Activated naive CD4-positive, alpha-beta T cell treated with Interleukin-2 at 50 U/mL for 16 hours (primary cell): ENCODE measurements around the gene GLDN.

Experiments
- DNase-seq: peaks from one replicate; pipeline ENCODE4 v3.0.0-alpha.2; 2020

GLDN gene

DNA sequence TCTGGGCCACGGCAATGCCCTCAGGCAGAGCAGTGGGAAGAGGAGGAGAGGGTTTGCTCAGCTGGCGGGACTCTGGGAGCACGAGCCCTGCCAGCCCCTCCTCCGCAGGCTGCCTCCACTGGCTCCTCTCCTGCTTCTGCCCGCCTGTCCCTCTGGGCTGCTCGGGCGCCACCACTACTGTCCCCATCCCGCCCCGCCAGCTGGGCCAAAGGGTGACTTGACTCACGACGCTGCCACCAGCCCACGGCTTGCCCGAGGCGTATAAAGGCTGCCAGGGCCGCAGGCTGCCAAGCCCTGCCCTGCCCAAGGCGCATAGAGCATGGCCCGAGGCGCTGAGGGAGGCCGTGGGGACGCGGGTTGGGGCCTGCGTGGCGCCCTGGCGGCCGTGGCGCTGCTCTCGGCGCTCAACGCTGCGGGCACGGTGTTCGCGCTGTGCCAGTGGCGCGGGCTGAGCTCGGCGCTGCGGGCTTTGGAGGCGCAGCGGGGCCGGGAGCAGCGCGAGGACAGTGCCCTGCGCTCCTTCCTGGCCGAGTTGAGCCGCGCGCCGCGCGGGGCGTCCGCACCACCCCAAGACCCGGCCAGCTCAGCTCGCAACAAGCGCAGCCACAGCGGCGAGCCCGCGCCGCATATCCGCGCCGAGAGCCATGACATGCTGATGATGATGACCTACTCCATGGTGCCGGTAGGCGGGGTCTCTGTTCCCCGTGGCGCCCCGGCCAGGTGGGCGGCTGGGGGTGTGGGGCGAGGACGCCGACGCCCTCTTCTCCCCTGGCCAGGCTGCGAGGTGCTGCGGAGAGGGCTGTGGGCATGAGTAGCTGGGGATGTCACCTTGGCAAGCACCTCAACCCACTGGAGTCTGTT lies at the start of gene GLDN:
TSS of gene GLDN (plus strand) at position 290 of the 861 bp plus-strand sequence. CDS start at position 320, 30 bp downstream.
- no peak for DNase-seq

DNA sequence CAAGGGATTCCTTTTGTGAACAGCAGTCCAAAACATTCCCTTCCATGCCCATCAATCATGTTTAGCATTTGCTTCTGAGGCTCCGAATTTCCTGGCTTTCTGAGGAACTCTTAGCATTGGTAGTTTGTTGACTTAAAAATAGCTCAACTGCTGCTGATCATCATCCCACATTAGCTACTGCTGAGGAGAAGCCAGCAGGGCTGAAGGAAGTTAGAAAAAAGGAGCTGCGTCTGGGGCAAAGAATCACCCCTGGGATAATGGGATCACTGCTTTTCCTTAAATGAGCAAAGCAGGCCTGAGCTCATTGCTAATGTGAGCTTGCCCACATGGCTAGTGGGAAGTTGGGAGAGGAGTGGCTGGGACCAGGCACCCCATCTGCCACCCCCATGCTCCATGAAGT lies 42.8 kb upstream of the GLDN start:
- no peak for DNase-seq

DNA sequence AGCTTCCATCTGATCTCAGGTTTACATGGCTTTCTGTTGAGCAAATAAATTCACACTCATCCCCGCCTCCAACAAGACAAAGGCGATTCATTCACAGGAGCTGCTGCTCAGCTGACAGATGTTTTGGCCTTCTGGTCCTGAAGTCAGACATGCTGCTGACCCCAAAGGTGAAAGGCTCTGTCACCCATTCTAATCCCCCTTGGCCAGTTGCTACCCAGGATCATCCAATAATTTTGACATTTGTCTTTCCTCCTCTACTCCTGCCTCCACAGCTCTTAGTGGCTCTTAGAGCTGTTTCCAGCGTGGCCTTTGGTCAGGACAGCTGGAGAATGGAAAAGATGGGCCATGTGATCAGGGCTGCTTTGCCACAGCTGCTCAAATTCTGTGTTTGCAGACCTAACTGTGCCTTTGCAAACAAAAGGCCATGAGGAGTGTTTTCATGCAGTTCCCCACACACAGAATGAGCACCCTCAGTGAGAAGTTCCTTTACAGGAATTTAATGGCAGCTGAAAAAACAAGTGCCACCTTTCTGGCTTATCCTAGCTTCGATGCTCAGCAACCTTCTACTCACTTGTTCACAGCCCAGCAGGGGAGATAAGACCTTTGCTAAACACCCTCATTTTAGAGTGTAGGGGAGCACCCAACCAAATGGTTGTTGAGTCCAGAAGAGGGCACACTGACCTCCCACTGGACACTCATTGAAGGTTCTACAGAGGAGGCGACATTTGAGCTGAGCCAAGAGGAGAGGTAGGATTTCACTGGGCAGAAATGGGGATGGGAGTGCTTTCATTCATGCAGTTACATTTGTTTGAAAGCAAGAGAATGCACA lies 42.1 kb upstream of the GLDN start:
- no peak for DNase-seq

DNA sequence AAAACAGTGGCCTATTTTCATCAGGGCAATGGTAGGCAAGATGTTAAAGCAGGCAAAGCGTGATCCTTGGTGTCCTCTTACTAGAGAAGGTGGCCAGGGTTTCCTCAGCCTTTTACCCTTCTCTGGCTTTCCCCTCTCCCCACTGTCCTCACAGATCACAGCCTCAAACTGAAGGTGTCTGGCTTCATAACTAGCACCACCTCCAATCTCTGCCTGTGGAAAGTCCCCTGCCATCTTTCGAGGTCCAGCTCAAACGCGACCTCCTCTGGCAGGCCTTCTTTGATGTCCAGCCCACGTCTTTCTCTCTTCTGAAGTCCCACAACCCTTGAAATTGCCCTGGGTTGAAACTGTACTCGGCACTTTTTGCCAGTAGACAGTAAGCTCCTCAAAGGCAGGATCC lies 39.0 kb upstream of the GLDN start:
- no peak for DNase-seq

DNA sequence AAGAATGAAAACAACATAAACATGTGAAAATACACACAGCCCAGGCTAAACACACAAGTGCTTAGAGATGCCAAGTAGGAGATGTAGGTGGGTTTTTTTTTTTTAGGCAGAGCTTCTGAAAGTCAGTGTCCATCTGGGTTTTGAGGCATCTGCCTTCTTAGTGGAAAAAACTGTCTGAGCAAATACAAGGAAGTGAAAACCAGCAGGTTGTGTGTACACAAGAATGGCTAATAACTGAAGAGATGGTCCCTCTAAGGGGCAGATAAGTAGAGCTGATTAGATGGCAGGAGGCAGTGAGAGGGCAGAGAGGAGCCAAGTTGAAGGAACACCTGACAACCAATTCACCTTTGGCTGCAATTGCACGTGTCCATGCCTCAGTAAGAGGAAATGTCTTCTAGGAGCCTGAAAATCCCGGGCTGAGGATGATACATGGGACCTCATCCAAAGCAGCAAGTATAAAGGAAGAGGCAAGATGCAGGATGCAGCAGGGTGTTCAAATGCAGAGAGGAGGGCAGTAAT lies 37.9 kb upstream of the GLDN start:
- DNase-seq, result no peak

DNA sequence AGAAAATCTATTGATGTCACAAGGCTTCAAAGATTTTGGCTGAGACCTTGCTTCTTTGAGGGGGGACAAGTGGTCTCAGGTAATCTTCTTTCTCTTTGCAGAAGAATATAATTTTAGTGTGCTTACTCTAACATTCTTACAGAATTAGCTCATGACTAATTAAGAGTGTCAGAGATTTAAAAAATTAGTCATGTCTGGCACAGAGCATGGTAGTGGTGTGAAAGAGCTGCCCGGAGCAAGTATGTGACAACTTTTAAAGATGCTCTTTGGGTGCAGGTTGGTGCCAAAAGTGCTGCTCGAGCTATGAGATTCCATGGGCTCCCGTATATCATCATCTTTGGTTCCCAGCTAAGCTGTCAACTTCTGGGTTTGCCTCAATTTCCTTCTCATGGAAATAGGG lies 34.1 kb upstream of the GLDN start:
- no peak for DNase-seq

DNA sequence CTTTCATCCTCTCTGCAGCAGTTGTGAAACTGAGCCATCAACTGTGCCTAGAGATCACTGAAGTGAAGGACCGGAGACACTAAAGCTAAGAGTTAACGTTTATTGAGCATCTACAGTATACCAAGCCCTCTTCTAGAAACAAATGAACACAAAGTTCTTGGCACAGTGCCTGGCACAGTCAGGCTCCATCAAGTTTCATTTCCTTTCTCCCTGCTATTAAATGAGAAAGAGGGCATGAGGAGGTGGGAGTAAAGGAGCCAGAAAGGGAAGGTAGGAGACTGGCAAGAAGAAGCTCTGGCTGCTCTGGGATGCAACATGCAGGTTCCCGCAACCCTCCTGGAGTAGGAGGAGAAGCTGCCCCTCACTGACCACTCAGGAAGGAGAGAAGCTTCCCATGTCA lies 33.6 kb upstream of the GLDN start:
- no peak for DNase-seq

DNA sequence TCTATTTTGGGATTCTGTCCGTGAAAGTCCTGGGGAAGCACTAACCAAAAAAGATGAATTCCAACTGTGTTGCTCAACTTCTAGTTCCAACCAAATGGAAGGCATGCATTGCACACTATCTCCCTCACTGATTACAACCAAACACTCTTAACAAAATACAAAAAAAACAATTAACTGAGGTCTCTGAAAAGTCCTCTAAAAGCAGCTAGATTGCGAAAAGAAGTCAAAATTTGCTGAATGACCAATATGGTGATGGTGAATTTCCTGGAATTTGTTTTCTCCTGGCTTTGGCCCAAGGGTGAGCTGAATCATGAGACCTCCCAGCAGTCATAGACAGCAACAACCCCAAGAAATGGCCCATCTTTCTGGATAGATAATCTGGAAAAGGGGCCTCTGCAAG lies 31.4 kb upstream of the GLDN start:
- DNase-seq, result no peak

DNA sequence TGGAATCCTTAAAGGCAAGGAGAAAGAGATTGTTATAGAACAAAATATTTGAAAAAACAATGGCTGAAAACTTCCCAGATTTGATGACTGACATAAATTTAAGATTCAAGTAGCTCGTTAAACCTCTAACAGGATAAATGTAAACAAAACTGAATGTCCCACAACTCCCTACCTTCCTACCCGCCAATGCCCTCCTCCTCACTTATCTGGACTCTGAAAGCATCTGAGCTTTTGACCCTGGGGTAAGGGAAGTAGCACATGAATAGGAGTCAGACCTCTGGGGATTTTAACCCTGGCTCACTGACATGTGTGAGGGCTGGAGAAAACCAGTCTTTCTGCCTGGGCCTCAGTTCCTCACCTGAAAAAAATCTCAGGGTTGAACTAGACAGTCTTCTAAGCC lies 29.9 kb upstream of the GLDN start:
- DNase-seq, result no peak

DNA sequence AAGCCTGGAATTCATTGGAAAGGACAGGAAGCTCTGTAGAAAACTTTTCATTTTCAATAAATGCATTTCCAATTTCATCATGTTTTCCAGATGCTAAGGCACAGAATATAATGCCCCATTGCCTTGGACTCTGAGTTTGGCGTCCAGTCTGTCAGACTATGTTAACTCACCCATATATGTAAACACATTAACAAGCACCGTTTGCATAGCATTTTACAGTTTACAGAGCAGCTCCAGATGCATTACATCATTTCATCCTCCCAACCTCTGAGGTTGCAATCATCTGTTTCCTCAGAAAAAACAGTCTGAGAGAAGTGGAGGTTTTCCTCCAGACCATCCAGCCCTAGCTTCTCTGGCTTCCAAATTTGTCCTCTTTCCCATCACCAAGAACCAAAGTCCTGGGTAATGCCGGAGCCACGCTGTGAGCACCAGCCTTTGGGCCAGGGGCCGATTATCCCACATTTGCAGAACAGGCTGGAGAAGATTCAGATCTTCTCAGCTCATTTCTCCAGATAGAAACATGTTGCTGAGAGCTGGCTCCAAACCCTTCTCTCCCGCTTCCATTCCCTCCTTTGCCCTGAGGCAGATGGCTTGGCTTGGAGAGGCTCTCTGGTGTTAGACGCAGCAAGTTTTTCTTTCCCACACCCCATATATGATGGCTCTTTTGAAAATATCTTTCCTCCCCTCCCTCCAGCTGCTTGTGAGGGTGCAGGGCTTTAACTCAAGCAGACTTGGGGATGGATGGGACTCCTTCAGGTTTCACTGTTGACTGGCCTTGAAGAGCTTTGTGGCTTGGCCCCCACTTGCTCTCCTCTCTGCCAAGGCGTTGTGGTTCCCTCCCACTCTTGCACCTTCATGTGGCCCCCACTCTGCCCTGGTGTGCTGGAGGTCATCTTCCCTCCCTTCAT lies 29.0 kb upstream of the GLDN start:
- no peak for DNase-seq

DNA sequence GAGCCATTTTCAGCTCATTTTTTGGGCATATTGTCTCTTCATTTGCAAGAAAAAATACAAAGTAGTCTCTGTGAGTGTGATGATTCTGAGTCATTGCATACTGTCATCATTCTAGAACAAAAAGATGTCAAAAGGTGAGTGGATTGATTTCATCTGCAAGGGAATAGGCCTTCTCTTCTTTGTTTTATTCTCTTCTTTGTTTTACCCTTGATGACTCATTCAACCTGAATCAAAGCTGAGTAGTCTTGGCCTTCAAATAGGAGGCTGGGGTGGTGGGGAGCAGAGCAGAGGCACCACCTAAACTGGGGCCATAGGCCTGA lies 28.4 kb upstream of the GLDN start:
- DNase-seq, result no peak

DNA sequence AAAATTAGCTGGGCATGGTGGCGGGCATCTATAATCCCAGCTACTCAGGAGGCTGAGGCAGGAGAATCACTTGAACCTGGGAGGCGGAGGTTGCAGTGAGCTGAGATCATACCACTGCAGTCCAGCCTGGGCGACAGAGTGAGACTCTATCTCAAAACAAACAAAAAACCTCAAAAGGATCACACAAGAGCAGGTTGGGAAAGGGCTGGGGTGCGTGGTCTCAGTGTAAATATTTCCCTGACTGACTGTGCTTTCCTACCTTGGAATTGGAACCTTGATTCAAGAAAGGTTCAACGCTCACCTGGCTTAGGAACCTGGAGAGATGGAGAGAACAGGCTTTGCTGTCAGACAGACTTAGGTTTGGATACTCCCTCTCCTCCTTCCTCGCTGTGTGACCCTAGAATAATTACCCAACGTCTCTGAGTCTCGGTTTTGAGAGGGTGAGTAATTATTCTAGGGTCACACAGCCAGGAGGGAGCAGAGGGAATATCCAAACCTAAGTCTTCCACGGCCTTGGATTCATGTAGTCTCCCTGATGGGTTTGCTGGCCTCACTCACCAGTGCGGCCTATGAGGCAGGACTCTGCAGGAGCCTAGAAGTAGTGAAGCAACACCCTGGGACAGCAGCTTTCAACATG lies 27.7 kb upstream of the GLDN start:
- no peak for DNase-seq

DNA sequence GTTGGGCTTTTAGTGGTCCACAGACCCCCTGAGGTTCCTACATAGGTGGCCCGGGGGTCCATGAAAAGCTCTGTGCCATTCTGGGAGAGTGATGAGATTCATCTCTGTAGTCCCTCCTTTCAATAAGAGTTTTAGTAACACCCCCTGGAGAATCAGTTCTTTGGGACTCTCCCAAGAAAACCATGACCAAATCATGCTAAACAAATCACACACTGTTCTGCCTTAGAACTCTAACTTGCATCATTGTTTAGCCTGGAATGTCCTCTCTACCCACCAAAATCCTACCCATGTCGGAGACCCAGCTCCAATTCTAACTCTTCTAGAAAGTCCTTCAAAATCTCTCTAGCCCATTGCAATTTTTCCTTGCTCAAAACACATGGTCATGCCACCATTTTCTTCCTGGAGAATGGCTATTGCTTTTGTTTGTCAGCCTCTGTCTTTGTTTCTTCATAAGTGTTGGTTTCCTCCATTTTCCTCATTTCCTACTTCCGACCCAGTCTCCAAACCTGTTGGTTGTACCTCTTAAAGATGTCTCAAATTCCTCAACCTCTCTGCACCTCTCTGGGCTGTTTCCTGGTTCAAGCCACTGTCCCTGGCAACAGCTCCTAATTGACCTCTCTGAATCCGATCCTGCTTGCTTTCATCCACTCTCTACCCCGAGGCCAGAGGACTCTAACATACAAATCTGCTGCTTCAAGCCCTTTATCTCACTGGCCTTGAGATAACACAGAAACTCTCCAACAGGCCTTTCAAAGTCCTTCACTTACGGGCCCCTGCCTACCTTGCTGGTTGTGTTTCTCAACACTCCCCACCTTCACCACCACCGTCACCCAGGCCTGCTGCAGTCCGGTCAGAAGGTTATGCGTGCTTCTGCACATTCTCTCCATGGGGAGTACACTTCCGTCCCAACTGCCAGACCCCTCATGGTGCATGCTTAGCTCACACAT lies 26.8 kb upstream of the GLDN start:
- no peak for DNase-seq

DNA sequence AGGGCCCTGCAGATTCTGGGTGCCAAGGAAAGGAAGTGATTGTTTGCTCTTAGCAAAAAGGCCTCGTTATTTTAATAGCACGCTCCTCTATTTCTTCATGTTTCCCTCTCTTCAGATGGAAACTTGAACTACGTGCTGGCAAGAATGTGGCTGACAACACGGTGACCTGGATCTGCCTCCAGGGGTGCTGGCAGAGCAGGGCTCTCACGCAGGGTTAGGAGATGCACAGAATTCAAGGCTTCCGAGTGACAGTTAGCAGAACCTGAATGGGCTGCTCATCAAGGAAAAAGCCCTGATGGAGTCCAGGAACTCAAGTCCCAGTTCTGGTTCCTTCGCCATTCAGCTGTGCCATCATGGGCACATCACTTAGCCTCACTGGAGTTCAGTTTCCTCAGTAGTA lies 25.7 kb upstream of the GLDN start:
- DNase-seq, result no peak

DNA sequence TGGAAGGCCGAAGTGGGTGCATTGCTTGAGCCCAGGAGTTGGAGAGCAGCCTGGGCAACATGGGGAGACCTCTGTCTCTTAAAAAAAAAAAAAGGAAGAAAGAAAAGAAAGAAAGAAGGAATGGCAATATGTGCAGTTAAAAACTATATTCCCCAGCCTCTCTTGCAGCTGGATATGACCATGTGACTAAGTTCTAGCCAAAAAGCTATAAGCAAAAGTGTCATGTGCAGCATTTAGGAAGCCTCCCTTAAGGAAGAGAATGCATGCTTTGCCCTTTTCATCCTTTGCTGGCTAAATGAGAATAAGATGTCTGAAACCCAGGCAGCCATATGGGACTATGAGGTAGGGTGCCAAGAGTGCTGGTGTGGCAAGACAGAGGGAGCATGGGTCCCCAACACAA lies 24.8 kb upstream of the GLDN start:
- DNase-seq, result no peak

DNA sequence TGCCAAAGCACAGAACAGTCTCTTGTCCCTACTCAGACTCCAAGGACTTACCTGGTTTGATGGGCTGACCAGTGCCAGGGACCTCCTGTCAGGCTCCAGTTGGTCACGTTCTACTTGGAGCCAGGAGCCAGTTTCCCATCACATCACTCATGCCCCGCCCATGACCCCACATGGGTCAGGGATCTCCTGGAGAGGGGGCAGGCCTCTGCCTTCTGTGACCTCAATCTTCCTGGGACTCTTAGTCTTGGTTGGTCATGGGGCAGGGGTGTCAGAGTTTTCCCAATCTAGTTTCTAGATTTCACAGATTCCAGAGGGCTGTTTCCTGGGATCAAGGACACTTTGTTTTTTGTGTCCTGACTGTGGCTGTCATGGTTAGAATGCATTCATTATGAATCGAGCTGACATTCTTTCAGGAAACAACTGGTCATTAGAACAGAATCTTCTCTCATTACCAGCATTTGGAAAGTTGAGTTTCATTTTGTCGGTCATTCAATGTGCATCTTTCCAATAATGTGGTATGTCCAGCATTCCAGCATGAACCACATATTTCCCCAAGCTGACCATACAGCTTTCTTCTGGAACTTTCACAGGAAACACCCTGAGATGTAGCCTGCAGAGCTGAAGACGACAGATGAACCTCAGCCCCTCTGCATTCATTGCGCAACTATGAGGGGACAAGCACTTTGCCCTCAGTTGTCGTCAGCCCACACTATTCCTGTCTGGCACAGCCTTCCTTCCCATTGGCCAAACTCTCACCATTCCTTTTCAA lies 22.9 kb upstream of the GLDN start:
- DNase-seq, result no peak

DNA sequence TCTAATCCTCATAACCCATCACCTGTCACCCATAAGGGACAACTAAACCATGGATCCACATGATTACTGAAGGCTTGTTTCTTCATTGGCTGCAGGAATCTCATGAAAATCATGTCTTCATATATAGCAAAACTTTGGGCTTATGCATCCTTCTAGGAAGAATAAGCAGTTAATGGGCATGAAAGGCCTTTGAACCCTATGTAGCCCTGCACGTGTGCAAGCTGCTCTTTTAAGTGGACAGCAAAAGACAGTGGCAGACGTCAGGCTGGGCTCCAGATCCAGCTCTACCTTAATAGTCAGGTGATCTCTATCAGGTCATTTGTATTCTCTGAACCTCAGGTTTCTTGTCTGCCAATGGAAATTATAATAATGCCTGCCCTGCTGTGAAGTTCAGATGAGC lies 21.9 kb upstream of the GLDN start:
- DNase-seq, result no peak

DNA sequence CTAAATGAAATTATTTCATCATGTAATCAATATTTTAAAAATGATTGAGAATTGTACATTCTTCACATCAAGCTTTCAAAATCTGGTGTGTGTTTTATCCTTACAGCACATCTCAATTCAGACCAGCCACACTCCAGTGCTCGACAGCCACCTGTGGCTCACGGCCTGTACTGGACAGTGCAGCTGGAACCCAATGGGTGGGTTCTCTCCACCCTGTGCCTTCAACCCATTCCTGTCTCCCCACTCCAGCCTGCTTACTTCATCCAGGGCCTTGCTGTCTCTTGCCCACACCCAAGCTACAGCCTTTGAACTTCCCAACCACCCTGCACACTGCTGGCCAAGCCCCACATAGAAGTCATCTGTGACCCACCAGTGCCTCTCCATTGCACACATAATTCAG lies 20.6 kb upstream of the GLDN start:
- DNase-seq, result no peak

DNA sequence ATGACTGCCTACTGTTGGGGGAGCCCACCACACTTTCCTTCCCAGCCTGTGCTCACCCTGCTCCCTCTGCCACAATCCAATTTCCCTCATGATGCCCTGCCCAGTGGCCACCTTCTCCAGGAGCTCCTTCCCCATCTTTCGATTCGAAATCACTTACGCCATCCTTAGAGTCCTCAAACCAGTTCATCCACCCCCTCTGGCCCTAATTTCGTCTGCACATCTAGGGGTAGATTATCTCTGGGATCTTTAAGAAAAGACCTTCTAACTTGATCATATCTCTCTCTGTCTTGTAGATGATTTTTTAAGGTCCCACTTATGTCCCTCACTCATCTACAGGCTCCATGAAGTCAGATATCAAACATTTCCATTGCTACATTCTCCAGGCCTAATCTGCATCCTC lies 20.1 kb upstream of the GLDN start:
- DNase-seq, result no peak

DNA sequence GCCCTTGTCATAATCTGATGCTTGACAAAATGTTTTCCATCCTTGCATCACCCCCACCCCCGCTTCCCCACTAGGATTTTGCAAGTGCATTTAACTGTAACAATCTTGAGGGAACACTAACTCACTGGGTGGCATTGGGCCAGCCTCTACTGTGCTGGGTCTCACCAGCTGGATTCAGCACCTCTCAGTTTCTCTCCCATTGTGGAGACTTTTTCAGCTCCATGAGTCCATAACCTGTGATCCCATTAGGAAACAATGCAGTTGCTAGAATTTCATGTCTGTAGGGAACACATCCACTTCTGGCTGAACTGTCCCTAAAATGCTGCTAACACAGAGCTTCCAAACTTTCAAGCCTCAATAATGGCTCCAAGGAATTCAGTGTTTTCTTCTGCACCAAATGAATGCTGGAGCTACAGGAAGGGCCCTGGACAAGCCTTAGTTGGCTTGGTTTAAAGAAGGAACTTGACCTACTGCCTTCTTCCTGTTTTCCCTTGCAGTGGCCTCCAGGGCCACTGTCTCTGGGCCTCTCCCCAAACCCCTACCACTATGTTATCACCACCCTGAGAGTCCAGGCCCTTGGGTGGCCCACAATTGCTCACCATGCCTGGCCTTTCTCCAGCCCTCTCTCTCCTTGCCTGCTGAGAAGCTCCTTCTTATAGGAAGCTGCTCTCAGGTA lies 18.7 kb upstream of the GLDN start:
- no peak for DNase-seq
